Measurements from ENCODE around the gene SLC2A4.

SLC2A4 gene

DNA sequence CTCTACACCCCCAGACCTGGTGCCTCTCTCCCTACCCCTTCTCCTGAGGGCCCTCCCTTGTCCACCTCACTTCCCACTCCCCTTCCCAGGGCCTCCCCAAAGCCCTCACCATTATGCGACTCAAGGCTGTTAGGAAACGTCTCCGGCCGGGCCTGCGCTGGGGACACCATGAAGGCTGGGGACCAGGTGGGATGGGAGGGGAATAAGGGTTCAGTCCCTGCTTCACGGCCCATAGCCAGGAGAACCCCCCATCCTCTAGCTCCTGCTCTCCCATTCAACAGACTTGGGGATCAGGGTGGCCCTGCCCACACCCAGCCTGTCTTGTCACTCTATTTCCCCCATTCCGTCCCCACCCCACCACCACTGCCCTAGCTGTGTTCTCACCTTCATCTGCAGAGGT is 45.5 kb downstream of the SLC2A4 start:
- TF ChIP-seq POLR2AphosphoS5 (IDR thresholded peaks at IDR 0.05; ENCODE audit: low read depth): no peak
- TF ChIP-seq, protein P1, sequence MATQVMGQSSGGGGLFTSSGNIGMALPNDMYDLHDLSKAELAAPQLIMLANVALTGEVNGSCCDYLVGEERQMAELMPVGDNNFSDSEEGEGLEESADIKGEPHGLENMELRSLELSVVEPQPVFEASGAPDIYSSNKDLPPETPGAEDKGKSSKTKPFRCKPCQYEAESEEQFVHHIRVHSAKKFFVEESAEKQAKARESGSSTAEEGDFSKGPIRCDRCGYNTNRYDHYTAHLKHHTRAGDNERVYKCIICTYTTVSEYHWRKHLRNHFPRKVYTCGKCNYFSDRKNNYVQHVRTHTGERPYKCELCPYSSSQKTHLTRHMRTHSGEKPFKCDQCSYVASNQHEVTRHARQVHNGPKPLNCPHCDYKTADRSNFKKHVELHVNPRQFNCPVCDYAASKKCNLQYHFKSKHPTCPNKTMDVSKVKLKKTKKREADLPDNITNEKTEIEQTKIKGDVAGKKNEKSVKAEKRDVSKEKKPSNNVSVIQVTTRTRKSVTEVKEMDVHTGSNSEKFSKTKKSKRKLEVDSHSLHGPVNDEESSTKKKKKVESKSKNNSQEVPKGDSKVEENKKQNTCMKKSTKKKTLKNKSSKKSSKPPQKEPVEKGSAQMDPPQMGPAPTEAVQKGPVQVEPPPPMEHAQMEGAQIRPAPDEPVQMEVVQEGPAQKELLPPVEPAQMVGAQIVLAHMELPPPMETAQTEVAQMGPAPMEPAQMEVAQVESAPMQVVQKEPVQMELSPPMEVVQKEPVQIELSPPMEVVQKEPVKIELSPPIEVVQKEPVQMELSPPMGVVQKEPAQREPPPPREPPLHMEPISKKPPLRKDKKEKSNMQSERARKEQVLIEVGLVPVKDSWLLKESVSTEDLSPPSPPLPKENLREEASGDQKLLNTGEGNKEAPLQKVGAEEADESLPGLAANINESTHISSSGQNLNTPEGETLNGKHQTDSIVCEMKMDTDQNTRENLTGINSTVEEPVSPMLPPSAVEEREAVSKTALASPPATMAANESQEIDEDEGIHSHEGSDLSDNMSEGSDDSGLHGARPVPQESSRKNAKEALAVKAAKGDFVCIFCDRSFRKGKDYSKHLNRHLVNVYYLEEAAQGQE (IDR thresholded peaks at IDR 0.05; ENCODE audit: insufficient replicate concordance, low read depth): no peak
- TF ChIP-seq, protein P2, sequence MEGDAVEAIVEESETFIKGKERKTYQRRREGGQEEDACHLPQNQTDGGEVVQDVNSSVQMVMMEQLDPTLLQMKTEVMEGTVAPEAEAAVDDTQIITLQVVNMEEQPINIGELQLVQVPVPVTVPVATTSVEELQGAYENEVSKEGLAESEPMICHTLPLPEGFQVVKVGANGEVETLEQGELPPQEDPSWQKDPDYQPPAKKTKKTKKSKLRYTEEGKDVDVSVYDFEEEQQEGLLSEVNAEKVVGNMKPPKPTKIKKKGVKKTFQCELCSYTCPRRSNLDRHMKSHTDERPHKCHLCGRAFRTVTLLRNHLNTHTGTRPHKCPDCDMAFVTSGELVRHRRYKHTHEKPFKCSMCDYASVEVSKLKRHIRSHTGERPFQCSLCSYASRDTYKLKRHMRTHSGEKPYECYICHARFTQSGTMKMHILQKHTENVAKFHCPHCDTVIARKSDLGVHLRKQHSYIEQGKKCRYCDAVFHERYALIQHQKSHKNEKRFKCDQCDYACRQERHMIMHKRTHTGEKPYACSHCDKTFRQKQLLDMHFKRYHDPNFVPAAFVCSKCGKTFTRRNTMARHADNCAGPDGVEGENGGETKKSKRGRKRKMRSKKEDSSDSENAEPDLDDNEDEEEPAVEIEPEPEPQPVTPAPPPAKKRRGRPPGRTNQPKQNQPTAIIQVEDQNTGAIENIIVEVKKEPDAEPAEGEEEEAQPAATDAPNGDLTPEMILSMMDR (IDR thresholded peaks at IDR 0.05; ENCODE audit: insufficient read depth, low read length): no peak
- TF ChIP-seq GABPA (IDR thresholded peaks at IDR 0.05; ENCODE audit: low read depth): no peak
- no peak for TF ChIP-seq SPI1 (IDR thresholded peaks at IDR 0.05; ENCODE audit: borderline replicate concordance, low read depth)
- Histone ChIP-seq H3K27me3 (ENCODE audit: insufficient read depth, poor library complexity, severe bottlenecking) (no peaks in the 10 kb centered on the region), H3K27ac (replicated peaks) (no peak overlapping the region), H3K4me3 (replicated peaks; ENCODE audit: insufficient read depth, low read length) (no peak overlapping the region)
- no peak for DNase-seq (ENCODE audit: low read depth in 1 of 2, low spot score in 1 of 2)

DNA sequence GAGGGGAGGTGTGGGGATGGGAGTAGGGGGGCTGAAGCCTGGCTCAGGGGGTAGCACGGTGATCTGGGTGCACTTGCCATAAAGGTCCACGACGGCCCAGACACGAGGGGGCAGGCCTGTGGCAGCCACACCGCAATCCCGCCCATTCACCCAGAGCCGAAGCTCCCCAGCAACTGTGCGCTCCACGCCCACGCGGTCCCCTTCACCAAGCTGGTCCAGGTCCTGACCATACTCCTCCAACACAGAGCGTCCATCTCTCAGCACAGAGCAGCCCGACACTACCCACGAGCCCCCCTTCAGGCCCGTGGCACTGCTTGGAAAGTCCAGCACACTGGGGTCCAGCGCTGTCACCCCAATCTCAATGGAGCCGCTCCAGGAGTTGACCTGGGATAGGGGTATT is 46.0 kb downstream of the SLC2A4 start:
- H3K4me3 ChIP-seq (replicated peaks; ENCODE audit: insufficient read depth, low read length): no peak overlapping the region

DNA sequence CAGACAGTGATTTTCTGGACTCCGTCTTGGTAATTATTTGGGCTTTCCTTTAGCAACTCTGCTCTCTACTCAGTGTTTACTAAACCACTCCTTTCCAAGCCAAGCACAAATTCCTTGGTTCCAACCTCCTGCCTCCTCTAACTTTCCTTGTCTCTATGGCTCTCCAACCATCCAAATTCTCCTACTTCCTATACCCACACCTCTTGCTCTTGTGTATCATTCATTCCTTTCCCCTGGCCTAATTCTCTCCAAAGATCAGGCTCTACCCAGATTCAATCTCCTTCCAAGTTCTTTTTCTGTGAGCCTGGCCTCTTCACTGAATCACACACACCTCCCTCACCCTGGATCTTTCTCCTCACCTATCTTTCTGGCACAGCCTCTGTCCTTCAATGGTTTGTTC is 46.5 kb downstream of the SLC2A4 start:
- Histone ChIP-seq H3K27ac (replicated peaks) (no peak overlapping the region), H3K4me3 (replicated peaks; ENCODE audit: insufficient read depth, low read length) (peak overlapping the region; percentile 77; the same call in 1 of the 2 replicates), H3K27me3 (ENCODE audit: insufficient read depth, poor library complexity, severe bottlenecking) (no peaks in the 10 kb centered on the region)
- DNase-seq (ENCODE audit: low read depth in 1 of 2, low spot score in 1 of 2): no peak
- TF ChIP-seq, protein P2 (IDR thresholded peaks at IDR 0.05; ENCODE audit: insufficient read depth, low read length): no peak
- no peak for TF ChIP-seq POLR2AphosphoS5 (IDR thresholded peaks at IDR 0.05; ENCODE audit: low read depth)
- TF ChIP-seq, protein P1 (IDR thresholded peaks at IDR 0.05; ENCODE audit: insufficient replicate concordance, low read depth): no peak
- no peak for TF ChIP-seq SPI1 (IDR thresholded peaks at IDR 0.05; ENCODE audit: borderline replicate concordance, low read depth)
- no peak for TF ChIP-seq GABPA (IDR thresholded peaks at IDR 0.05; ENCODE audit: low read depth)

More for the DNA sequence above, 46.0 kb downstream of the SLC2A4 start:
- DNase-seq (ENCODE audit: low read depth in 1 of 2, low spot score in 1 of 2): no peak
- Histone ChIP-seq H3K27ac (replicated peaks) (no peak overlapping the region), H3K27me3 (ENCODE audit: insufficient read depth, poor library complexity, severe bottlenecking) (no peaks in the 10 kb centered on the region)
- TF ChIP-seq SPI1 (IDR thresholded peaks at IDR 0.05; ENCODE audit: borderline replicate concordance, low read depth) (no peak), GABPA (IDR thresholded peaks at IDR 0.05; ENCODE audit: low read depth) (no peak), POLR2AphosphoS5 (IDR thresholded peaks at IDR 0.05; ENCODE audit: low read depth) (no peak)
- TF ChIP-seq, protein P1 (IDR thresholded peaks at IDR 0.05; ENCODE audit: insufficient replicate concordance, low read depth): no peak
- TF ChIP-seq, protein P2 (IDR thresholded peaks at IDR 0.05; ENCODE audit: insufficient read depth, low read length): no peak

Data from HL-60 (cell line).